GM21576 (cell line): ENCODE data around the gene OR52D1.

Experiments used
- ATAC-seq: cut with Tn5 transposase; IDR thresholded peaks from one replicate; pipeline ENCODE4 v1.9.1; 2021; ENCODE audit warnings: mild to moderate bottlenecking, moderate library complexity; ENCODE audit not compliant: unreplicated experiment

The OR52D1 gene

GRCh38 chr11:5508605-5509004, 20.1 kb downstream of the OR52D1 start:
- no peak for ATAC-seq

DNA sequence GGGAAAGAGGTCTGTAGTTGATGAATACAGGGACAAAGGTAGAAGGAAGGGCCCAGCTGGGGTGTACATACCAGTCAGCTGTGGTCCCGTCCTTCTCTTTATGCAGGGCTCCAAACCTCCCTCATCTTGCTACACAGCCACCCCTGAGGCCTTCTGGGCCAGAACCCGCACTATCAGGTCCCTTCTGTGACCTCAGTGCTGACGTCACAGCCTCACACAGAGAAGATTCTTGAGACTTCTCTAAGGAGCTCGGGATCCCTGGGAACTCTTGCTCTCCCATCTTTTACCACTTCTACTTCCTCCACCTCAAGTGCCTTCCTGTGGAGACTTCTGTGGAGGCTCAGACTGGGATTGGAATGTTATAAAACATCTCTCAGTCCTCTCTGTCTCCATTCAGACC, 21.3 kb downstream of the OR52D1 start, which contains the start of gene UBQLN3:
UBQLN3 (minus strand) TSS at position 155 of the 400 bp plus-strand sequence. CDS start 399 bp downstream, outside the sequence.
- ATAC-seq: no peak

GRCh38 chr11:5514841-5515240, 26.4 kb downstream of the OR52D1 start:
- ATAC-seq: no peak

- no peak for ATAC-seq
Observed at GRCh38 chr11:5516599-5516998, 28.1 kb downstream of the OR52D1 start, which contains the start of gene UBQLNL. UBQLNL (minus strand) TSS chr11:5516699; CDS start chr11:5516441, 258 bp downstream.

DNA sequence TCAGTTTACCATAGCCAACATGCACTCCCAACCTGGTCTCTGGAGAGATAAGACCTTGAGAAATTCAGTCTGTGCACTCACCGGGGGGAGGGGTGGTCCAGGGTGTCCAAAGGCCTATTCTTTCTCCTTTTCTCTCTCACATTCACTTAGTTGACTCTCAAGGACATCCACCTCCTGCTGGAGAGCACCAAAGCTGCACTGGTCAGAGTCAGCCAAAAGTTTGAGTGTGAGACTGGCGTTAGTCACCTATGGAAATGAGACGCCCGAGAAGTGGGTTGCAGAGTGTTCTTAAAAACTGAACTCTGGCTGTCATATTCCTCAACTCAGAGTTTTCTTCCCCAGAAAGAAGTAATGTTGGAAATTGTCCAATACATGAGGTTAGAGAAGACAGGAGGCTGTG, 33.1 kb downstream of the OR52D1 start:
- no peak for ATAC-seq

- no peak for ATAC-seq
Observed at GRCh38 chr11:5522308-5522707, 33.8 kb downstream of the OR52D1 start.

- no peak for ATAC-seq
Observed at GRCh38 chr11:5524756-5525155, 36.3 kb downstream of the OR52D1 start.

GRCh38 chr11:5527716-5528115, 39.2 kb downstream of the OR52D1 start:
- no peak for ATAC-seq

DNA sequence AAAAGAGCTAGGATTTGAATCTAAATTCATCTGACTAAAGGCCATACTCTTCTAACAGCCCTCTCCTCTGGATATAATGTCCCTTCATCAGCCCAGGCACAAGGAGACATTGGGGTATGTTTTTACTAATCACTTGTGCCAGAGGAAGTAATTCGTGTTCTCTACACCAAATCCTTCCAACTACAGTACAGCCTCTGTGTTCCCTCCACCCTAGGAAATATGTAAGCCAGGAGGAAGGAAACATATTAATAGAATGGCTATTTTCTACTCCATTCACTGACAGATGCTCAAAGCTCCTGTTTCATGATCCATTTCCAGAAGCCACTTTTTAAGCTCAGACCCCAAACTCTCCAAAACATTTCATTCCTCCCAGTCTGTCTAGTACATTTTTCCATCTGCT, 40.0 kb downstream of the OR52D1 start:
- no peak for ATAC-seq

DNA sequence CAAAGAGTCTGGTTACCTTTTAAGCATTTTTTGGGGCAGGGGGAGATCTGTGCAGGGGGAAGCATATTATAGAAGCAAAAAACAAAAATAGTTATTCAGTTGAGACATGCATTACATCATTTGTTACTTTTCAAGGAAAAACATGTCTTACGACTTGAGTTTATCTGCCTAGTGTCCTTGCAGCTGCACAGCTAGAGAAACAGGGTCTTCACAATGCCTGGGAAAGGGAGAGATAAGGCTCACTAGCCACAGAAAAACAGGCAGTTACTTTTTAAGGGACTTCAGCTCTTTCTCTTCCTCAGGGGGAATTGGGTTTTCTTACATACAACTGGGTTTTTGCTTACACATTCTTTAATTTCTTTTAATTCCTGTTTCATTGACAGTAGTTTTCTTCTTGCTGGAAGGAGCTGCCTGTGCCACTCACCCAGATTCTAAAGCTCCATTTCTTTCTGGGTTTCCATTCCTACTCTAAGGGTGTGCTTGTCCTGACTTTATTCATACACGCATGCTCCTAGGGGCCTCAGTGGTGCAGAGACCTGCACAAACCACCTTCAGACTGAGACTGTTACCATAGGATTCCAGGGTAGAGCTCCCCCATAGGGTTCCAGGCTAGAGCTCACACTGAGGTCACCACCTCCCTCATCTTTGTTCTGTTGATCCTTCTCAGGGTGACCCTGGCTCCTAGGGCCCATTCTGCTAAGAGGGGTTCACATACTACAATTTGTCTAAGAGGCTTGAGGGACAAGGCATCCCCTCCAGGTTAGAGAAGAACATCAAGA, 42.8 kb downstream of the OR52D1 start:
- no peak for ATAC-seq

GRCh38 chr11:5534046-5534445, 45.6 kb downstream of the OR52D1 start:
- ATAC-seq: no peak

GRCh38 chr11:5536482-5536881, 48.0 kb downstream of the OR52D1 start:
- no peak for ATAC-seq
